ENCODE measurements around the gene CAMK4. TPM values are rescaled to one million over a fixed set of nuclear protein-coding genes. Genes with fewer than 3 reads are reported as not detected.
A peak's percentile ranks its signal among the peaks of the same experiment; 100 is the strongest.

CAMK4 gene
- polyA plus RNA-seq, 5 donors, result 9.7 to 16.9 (median 13.6) TPM

DNA sequence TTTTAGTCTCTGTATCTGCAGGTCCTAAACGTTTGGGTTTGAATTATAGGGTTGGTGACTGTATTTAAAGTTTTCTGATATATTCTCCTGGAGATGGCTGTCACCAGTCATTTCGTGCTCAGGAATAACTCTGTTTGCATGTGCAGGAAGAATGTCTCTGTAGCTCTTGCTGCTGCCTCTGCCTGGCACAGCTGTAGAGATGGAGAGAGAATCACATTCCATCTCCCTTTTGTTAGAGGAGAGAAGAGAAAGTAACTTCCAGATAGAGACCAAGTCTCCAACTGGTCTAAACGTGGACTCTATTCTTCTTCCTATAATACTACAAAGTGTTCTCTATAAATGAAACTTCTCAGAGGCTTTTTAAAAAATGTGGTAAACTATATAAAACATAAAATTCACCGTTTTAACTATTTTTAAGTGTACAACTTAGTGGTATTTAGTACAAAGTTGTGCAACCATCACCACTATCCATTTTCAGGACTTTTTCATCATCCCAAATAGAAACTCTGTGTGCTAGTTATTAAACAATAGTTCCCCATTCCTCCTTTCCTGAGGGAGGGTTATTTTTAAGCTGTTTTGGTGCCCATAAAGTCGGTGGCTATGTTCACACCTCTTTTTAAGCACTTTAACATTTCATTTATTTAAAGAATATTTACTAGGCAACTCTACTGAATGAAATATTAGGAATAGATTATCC, 308.9 kb downstream of the CAMK4 start:
- no peak for DNase-seq

DNA sequence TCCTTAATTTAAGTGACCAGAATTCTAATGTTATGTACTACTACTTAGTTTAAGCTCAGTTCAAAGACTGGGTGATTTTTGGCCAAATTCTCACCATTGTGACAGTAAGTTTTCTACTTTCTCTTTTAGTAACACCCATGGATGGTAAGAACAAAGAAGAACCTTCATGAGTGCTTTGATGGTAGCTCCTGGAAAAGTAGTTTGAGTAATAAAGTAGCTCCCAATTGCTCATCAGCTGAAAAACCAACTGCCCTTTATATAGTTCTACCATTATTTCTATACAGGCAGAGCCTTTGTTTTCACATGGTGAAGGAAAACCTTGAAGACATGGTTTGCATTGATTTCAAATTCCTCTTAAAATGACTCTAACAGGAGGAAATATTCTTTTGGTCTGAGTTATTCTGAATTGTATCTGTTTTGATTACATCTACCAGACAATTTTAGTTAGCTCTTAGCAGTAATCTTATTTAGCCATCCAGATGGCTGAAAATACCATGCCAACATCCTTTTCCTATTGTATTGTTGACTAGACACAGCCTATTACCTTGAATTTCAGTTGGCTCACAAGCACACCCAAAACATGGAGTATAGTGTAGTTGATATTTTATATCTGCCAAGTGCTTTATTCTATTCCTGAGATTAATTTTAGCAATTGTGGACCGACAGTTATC, 311.8 kb downstream of the CAMK4 start:
- no peak for DNase-seq

DNA sequence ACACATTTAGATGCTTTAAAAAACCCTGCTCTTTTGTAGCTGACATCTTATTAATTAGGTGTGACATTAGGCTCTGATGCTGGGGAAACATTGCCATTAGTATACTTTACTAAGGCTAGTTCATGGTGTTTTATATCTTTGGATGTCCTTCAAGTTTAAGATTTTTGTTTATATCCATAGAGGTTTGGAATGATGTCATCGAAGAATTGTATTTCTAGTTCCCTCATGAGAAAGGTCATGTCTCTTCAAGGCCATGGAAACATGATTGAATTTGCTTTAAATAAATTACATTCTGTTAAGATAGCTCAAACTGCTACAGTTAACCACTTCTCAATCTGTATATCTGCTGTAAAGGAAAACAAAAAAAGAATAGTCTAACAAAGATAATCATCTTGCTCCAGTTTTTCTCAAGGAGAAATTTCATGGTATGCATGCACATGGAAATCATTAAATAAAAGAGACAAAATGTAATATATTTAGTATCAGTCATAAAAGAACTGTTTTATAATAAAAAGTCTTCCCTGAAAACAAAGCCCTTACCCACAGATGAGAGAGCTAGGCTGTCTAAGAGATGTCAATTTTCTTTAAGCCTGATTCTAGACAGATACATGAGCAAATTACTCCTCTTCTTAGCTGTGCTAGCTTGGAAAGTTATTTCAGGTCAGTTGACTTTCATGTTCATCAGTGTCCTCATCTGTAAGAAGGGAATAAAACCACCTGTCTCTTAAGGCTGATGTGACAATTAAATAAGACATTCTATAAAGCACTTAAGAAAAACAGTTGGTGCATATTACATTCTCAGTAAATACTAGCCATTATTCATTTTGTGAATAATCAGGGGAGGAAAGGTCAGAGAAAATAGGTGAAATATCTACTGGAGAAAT, 313.2 kb downstream of the CAMK4 start:
- DNase-seq, result peak; percentile 64 to 69

Other genes starting within 250 kb of the CAMK4 start
- 1 to 10 TPM in 2 of 5 donors, under 1 TPM in 3; 0.76 to 1.4 (median 0.88) TPM for gene TSLP, start 152.7 kb upstream of the CAMK4 start, polyA plus RNA-seq (ENCODE audit: insufficient read depth in 1 of 5, insufficient read length in 5 of 5, low replicate concordance in 1 of 5)
- gene WDR36, start 132.0 kb upstream of the CAMK4 start, polyA plus RNA-seq (ENCODE audit: insufficient read depth in 1 of 5, insufficient read length in 5 of 5, low replicate concordance in 1 of 5), result 10 to 100 TPM; 23.5 to 38.8 (median 33.9) TPM

Data from right lung (tissue), 5 donors.